ENCODE data around the gene MRAP. TPM values are rescaled to one million over a fixed set of nuclear protein-coding genes. Genes with fewer than 3 reads are reported as not detected.
"Not testable (repeated sequence)": the region's sequence is repeated elsewhere in the genome, so short reads cannot be mapped to it uniquely, and the experiment has no call there.

MRAP gene
- total RNA-seq, result not detected

DNA sequence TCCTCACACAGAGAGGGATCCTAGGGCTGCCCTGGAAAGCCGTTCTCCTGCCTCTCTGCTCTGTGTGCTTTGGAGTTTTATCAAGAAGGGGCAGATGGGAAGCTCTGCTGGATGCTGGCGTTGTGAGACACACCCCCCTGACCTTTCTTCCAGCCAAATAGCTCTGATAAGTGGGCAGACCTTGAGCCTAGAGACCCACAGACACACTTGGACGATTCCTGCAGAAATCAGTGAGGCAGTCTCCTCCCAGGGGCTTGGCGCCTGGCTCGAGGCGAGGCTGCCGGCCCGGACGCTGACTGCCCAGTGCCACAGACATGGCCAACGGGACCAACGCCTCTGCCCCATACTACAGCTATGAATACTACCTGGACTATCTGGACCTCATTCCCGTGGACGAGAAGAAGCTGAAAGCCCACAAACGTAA is at the start of gene MRAP:
Gene MRAP (plus strand): TSS at position 198 of the 424 bp plus-strand sequence. CDS start 117 bp downstream, at position 315.
- CTCF ChIA-PET, result no interaction called here
- H3K36me3 Mint-ChIP-seq (ENCODE audit: low read depth), result peaks cover 7% of the 10 kb centered on the region

GRCh38 chr21:32249511-32250280 is 49.0 kb upstream of the MRAP start:
- POLR2A ChIA-PET, result no interaction called here
- Mint-ChIP-seq H3K27me3 (peaks cover 9% of the 10 kb centered on the region), H3K27ac (no peak overlapping the region), H3K4me1 (no peaks in the 10 kb centered on the region), H3K9me3 (peaks cover 4% of the 10 kb centered on the region), H3K4me3 (no peak overlapping the region), H3K36me3 (ENCODE audit: low read depth) (no peaks in the 10 kb centered on the region)
- CTCF ChIA-PET, result interaction anchor here (0.6 kb wide), 2 partner anchors 36 to 1196 kb away, joined by 4 read pairs; no protein-coding TSS in a partner anchor
- DNase-seq, result no peak

More for the DNA sequence above, at the start of gene MRAP:
- no peak within 1 kb of the TSS for H3K27ac Mint-ChIP-seq
- H3K9me3 Mint-ChIP-seq, result no peaks in the 10 kb centered on the region
- no peak for DNase-seq
- POLR2A ChIA-PET, result no interaction called here
- H3K4me1 Mint-ChIP-seq, result no peaks in the 10 kb centered on the region
- no peak within 1 kb of the TSS for H3K4me3 Mint-ChIP-seq
- no peaks in the 10 kb centered on the region for H3K27me3 Mint-ChIP-seq

DNA sequence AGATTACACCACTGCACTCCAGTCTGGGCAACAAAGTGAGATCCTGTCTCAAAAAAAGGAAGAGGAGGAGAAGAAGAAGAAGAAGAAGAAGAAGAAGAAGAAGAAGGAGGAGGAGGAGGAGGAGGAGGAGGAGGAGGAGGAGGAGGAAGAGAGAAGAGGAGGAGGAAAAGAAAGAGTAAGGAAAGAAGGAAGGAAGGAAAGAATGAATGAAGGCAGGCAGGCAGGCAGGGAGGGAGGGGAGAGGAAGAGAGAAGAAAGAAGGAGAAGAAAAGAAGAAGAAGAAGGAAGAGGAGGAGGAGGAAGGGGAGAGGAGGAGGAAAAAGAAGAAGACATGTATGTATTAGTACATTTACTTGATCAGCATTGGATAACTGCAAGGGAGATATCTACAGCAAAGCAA is 46.5 kb upstream of the MRAP start:
- no peaks in the 10 kb centered on the region for H3K4me1 Mint-ChIP-seq
- ChIA-PET CTCF (no interaction called here), POLR2A (no interaction called here)

GRCh38 chr21:32253215-32253641 is 45.4 kb upstream of the MRAP start:
- H3K27me3 Mint-ChIP-seq, result peaks cover 5% of the 10 kb centered on the region
- no peaks in the 10 kb centered on the region for H3K4me1 Mint-ChIP-seq
- DNase-seq, result no peak
- ChIA-PET CTCF (no interaction called here), POLR2A (no interaction called here)
- no peaks in the 10 kb centered on the region for H3K36me3 Mint-ChIP-seq (ENCODE audit: low read depth)
- H3K4me3 Mint-ChIP-seq, result no peak overlapping the region
- no peak overlapping the region for H3K27ac Mint-ChIP-seq
- H3K9me3 Mint-ChIP-seq, result peaks cover 4% of the 10 kb centered on the region

More for the DNA sequence above, 46.5 kb upstream of the MRAP start:
- no peaks in the 10 kb centered on the region for H3K36me3 Mint-ChIP-seq (ENCODE audit: low read depth)
- H3K9me3 Mint-ChIP-seq, result peaks cover 4% of the 10 kb centered on the region
- no peak overlapping the region for H3K27ac Mint-ChIP-seq
- no peak overlapping the region for H3K4me3 Mint-ChIP-seq
- H3K27me3 Mint-ChIP-seq, result peaks cover 5% of the 10 kb centered on the region
- no peak for DNase-seq

- Mint-ChIP-seq H3K9me3 (peaks cover 3% of the 10 kb centered on the region), H3K27me3 (peaks cover 5% of the 10 kb centered on the region), H3K27ac (no peak overlapping the region), H3K4me1 (no peaks in the 10 kb centered on the region), H3K4me3 (no peak overlapping the region), H3K36me3 (ENCODE audit: low read depth) (no peaks in the 10 kb centered on the region)
- ChIA-PET POLR2A (no interaction called here), CTCF (interaction anchor here (0.6 kb wide), 1 partner anchor 529 kb away, joined by 4 read pairs; no protein-coding TSS in a partner anchor)
- DNase-seq, result no peak
These were observed 42.4 kb upstream of the MRAP start for GRCh38 chr21:32256251-32256650.

DNA sequence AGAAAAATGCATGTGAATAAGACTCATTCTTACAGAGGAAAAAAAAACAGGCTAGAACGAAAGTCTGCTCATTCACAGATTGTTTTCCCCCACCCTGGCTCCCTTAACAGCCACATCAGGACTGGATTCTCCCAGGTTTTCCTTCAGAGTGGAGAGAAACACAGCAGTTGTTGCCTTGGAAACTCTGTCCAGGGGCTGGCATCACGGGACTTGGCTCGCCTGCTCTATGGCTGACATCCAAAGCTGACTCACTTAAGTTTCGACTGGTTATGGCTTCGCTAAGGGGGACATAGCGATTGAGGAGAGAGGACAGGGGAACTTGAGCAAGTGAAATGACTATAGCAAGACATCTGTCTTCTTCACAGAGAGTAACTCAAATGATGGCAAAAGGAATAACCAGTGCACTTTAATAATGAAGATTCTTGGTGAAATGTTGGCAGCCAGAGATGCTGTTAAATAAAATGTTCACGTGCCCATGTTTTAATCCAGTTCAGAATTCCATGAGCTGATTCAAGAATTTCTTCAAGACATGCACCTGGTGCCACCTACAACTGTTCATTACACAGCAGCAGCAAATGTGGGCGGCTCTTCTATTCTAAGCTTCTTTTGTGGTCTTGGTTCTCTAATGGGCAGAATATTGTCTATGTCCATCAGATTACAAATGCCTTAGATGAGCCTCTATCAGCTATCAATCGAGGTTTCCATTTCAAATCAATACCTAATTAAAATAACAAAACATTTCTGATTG is 41.6 kb upstream of the MRAP start:
- H3K36me3 Mint-ChIP-seq (ENCODE audit: low read depth), result no peaks in the 10 kb centered on the region
- DNase-seq, result no peak
- ChIA-PET POLR2A (no interaction called here), CTCF (no interaction called here)
- no peak overlapping the region for H3K27ac Mint-ChIP-seq
- H3K27me3 Mint-ChIP-seq, result peaks cover 2% of the 10 kb centered on the region
- H3K9me3 Mint-ChIP-seq, result no peaks in the 10 kb centered on the region
- no peaks in the 10 kb centered on the region for H3K4me1 Mint-ChIP-seq
- no peak overlapping the region for H3K4me3 Mint-ChIP-seq

- CTCF ChIA-PET, result no interaction called here
- no peak overlapping the region for H3K4me3 Mint-ChIP-seq
- no peaks in the 10 kb centered on the region for H3K4me1 Mint-ChIP-seq
- H3K27me3 Mint-ChIP-seq, result no peaks in the 10 kb centered on the region
- H3K36me3 Mint-ChIP-seq (ENCODE audit: low read depth), result no peaks in the 10 kb centered on the region
- no peak overlapping the region for H3K27ac Mint-ChIP-seq
- no peaks in the 10 kb centered on the region for H3K9me3 Mint-ChIP-seq
- POLR2A ChIA-PET, result no interaction called here
- DNase-seq, result peak; percentile 48
These were observed 40.5 kb upstream of the MRAP start for GRCh38 chr21:32257962-32258785.

- H3K4me3 Mint-ChIP-seq; H3K9me3 Mint-ChIP-seq; H3K27me3 Mint-ChIP-seq; H3K27ac Mint-ChIP-seq; POLR2A ChIA-PET; H3K4me1 Mint-ChIP-seq; H3K36me3 Mint-ChIP-seq (ENCODE audit: low read depth); DNase-seq; CTCF ChIA-PET: not testable (repeated sequence)
These were observed 39.9 kb upstream of the MRAP start for GRCh38 chr21:32258786-32259048.

DNA sequence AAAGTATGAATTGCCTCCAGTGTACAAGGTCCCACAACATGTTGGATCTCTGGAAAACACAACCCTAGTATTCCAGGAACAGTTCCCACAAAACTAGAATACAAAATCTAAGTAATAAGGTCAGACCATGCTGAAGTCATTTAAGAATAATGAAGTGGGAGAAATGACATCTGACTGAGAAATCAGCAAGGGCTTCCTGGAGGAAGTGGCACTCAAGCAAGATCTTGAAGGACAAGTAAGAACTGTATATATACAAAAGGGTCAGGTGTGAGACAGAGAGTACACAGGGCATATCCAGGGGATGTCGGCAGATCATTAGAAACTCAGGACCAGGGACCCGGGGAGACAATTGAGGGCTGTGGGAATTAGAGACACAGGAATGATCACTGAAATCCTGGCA is 38.5 kb upstream of the MRAP start:
- POLR2A ChIA-PET, result no interaction called here
- Mint-ChIP-seq H3K4me1 (no peaks in the 10 kb centered on the region), H3K36me3 (ENCODE audit: low read depth) (no peaks in the 10 kb centered on the region), H3K9me3 (no peaks in the 10 kb centered on the region), H3K27ac (no peak overlapping the region), H3K27me3 (no peaks in the 10 kb centered on the region), H3K4me3 (no peak overlapping the region)
- DNase-seq, result no peak
- CTCF ChIA-PET, result interaction anchor here (0.7 kb wide), 1 partner anchor 309 kb away, joined by 4 read pairs; no protein-coding TSS in a partner anchor

DNA sequence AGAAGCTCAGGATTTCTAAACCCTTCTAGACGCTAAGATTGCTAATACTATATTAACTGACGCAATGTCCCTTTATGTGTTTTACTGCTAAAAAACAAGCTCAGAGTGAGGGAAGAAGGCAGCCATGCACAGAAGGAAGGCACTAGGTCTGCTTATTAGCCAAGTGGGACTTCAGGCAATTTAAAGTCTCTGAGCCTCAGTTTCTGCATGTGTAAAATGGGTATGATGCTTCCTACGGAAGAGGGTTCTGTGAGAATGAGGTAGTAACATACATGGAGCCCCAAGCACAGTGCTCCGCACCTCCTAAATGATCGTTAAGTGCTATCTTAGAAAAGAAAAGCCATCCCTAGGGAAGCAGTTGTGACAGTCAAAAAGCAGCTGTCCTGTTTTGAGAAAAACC is 36.7 kb upstream of the MRAP start:
- H3K4me3 Mint-ChIP-seq, result no peak overlapping the region
- H3K36me3 Mint-ChIP-seq (ENCODE audit: low read depth), result peaks cover 5% of the 10 kb centered on the region
- H3K4me1 Mint-ChIP-seq, result no peaks in the 10 kb centered on the region
- DNase-seq, result no peak
- H3K27me3 Mint-ChIP-seq, result no peaks in the 10 kb centered on the region
- H3K27ac Mint-ChIP-seq, result no peak overlapping the region
- POLR2A ChIA-PET, result no interaction called here
- CTCF ChIA-PET, result no interaction called here
- H3K9me3 Mint-ChIP-seq, result no peaks in the 10 kb centered on the region

DNA sequence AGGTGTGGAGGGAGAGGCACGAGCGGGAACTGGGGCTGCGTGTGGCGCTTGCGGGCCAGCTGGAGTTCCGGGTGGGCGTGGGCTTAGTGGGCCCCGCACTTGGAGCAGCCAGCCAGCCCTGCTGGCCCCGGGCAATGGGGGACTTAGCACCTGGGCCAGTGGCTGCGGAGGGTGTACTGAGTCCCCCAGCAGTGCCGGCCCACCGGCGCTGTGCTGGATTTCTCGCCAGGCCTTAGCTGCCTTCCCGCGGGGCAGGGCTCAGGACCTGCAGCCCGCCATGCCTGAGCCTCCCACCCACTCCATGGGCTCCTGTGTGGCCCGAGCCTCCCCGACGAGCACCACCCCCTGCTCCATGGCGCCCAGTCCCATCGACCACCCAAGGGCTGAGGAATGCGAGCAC is 33.3 kb upstream of the MRAP start:
- CTCF ChIA-PET, result not testable (repeated sequence)

GRCh38 chr21:32270748-32271147 is 27.9 kb upstream of the MRAP start:
- H3K4me3 Mint-ChIP-seq, result no peak overlapping the region
- ChIA-PET POLR2A (no interaction called here), CTCF (no interaction called here)
- peaks cover 10% of the 10 kb centered on the region for H3K36me3 Mint-ChIP-seq (ENCODE audit: low read depth)
- no peaks in the 10 kb centered on the region for H3K27me3 Mint-ChIP-seq
- DNase-seq, result no peak
- H3K9me3 Mint-ChIP-seq, result no peaks in the 10 kb centered on the region
- H3K4me1 Mint-ChIP-seq, result peaks cover 2% of the 10 kb centered on the region
- H3K27ac Mint-ChIP-seq, result no peak overlapping the region

More for the DNA sequence above, 33.3 kb upstream of the MRAP start:
- POLR2A ChIA-PET, DNase-seq, H3K27me3 Mint-ChIP-seq, H3K4me1 Mint-ChIP-seq, H3K4me3 Mint-ChIP-seq, H3K9me3 Mint-ChIP-seq, H3K27ac Mint-ChIP-seq: not testable (repeated sequence)
- H3K36me3 Mint-ChIP-seq (ENCODE audit: low read depth), result peaks cover 10% of the 10 kb centered on the region

DNA sequence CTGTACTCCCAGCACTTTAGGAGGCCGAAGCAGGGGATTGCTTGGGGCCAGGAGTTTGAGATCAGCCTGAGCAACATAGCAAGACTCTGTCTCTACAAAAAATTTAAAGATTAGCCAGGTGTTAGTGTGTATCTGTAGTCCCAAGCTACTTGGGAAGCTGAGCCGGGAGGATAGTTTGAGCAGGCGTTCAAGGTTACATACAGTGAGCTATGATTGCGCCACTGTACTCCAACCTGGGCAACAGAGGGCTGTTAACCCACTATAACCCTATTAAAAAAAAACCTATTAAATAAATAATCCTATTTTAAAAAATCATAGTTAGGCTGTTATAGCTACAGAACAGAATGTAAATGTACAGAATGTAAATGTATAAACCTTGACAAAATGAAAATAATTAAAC is 22.0 kb upstream of the MRAP start:
- Mint-ChIP-seq H3K9me3 (no peaks in the 10 kb centered on the region), H3K4me3 (no peak overlapping the region), H3K27ac (no peak overlapping the region), H3K4me1 (peaks cover 39% of the 10 kb centered on the region), H3K36me3 (ENCODE audit: low read depth) (no peaks in the 10 kb centered on the region), H3K27me3 (no peaks in the 10 kb centered on the region)
- ChIA-PET CTCF (no interaction called here), POLR2A (no interaction called here)
- no peak for DNase-seq
